RWPE1 (cell line): ENCODE results near the gene CDKN3.
"Not testable (repeated sequence)": the region's sequence is repeated elsewhere in the genome, so short reads cannot be mapped to it uniquely, and the experiment has no call there.

Source experiments
- CTCF ChIA-PET: fragments of 350-600 bp; sonication (Branson Sonifier 250); formaldehyde crosslinking; extraction: SDS; loops from one replicate; lab custom pipeline; 2021; lab: Yijun Ruan, JAX
- POLR2A ChIA-PET: fragments of 400-600 bp; formaldehyde crosslinking; extraction: SDS; loops from one replicate; lab custom pipeline; 2020; ENCODE audit warnings: antibody characterized with exemption; ENCODE audit not compliant: low non-redundant PET; lab: Yijun Ruan, JAX
- DNase-seq: peaks from one replicate; pipeline ENCODE4 v3.0.0; 2012; ENCODE audit warnings: low spot score
- H3K27ac ChIP-seq: fragments of 450-650 bp; 2 replicates; pipeline ENCODE4 v1.5.1; 2017
- CTCF ChIP-seq: fragments of 450-650 bp; conservative IDR thresholded peaks from 2 replicates; pipeline ENCODE4 v1.5.1; 2017; ENCODE audit warnings: low read depth, mild to moderate bottlenecking

Gene CDKN3

DNA sequence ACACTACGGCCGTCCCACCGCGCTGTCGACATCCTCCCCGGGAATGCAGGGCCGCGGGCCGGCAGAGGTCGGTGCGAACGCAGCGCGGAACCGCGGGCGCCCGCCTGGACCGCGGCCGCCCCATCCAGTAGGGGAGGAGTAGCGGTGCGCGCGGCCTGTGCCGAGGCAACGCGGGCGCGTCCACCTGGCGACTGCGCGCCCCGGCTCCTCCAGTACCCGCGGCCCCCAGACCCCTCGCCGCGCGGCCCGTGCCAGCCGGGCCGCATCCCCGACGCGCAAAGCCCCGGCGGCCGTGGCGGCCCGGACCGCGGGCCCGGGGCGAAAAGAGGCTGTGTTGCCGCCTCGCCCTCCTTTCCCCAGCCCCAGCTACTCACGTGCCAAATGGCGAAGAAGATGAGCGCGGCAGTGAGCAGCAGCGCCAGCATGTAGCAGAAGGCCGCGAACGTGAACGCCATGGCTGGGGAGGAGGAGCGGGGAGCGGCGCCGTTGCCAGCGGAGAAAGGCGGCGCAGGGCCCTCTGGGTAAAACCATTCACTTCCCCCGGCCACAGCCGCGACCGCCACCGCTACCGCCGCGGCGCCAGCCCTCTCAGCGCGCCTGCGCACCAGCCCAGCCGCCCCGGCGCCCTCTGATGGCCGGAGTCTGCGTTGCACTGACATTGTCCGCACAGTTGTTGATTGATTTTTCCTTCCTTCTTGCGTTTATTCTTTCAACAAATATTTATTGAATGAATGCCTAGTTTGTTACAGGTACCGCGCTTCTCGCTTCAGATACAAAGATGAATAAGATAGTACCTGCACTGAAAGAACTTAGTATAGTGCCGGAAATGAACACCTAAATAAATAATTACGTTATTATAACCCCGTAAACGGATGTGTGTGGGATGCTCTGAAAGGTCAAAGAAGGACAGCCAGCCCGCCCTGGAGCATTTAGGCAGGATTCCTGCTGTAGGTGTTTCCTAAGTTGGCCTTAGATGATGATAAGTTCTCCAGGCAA is 44.4 kb downstream of the CDKN3 start, which contains the start of gene CNIH1:
CNIH1 (minus strand) TSS at position 502 of the 996 bp plus-strand sequence; CDS start at position 455, 47 bp downstream.
- peak; percentile 95 for DNase-seq
- peak within 1 kb of the TSS; percentile 98 for H3K27ac ChIP-seq
- POLR2A ChIA-PET = interaction anchor here (0.5 kb wide), 1 partner anchor 10 kb away, joined by 4 read pairs; no protein-coding TSS in a partner anchor
- CTCF ChIA-PET = interaction anchor here (1.0 kb wide), 1 partner anchor 42 kb away, joined by 4 read pairs; no protein-coding TSS in a partner anchor
- peak; percentile 96 for TF ChIP-seq CTCF

- POLR2A ChIA-PET, DNase-seq, CTCF ChIA-PET: not testable (repeated sequence)
- peak overlapping the region; percentile 24 for H3K27ac ChIP-seq
Measured at GRCh38 chr14:54442961-54443360, 46.2 kb downstream of the CDKN3 start.

DNA sequence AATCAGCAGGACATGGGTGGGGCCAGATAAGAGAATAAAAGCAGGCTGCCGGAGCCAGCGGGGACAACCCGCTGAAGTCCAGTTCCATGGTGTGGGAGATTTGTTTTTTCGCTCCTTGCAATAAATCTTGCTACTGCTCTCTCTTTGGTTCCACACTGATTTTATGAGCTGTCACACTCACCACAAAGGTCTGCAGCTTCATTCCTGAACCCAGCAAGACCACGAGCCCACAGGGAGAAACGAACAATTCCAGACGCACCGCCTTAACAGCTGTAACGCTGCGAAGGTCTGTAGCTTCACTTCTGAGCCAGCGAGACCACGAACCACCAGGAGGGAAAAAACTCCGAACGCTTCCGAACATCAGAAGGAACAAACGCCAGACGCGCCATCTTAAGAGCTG is 47.2 kb downstream of the CDKN3 start:
- POLR2A ChIA-PET = no interaction called here
- DNase-seq = no peak
- no peak for TF ChIP-seq CTCF
- H3K27ac ChIP-seq = peak overlapping the region; percentile 36
- CTCF ChIA-PET = no interaction called here

- ChIA-PET CTCF (no interaction called here), POLR2A (no interaction called here)
- no peak for DNase-seq
- peak overlapping the region; percentile 36 for H3K27ac ChIP-seq
- no peak for TF ChIP-seq CTCF
Measured at GRCh38 chr14:54444681-54445080, 47.9 kb downstream of the CDKN3 start.

GRCh38 chr14:54446161-54446693 is 49.4 kb downstream of the CDKN3 start:
- DNase-seq = peak; percentile 50
- CTCF ChIA-PET = interaction anchor here (0.5 to 1.5 kb wide), 2 partner anchors 11 to 219 kb away, joined by 3 to 5 read pairs; no protein-coding TSS in a partner anchor
- no peak for TF ChIP-seq CTCF
- H3K27ac ChIP-seq = peak overlapping the region; percentile 96
- POLR2A ChIA-PET = interaction anchor here (0.6 kb wide), 1 partner anchor 42 kb away, joined by 3 read pairs; no protein-coding TSS in a partner anchor

DNA sequence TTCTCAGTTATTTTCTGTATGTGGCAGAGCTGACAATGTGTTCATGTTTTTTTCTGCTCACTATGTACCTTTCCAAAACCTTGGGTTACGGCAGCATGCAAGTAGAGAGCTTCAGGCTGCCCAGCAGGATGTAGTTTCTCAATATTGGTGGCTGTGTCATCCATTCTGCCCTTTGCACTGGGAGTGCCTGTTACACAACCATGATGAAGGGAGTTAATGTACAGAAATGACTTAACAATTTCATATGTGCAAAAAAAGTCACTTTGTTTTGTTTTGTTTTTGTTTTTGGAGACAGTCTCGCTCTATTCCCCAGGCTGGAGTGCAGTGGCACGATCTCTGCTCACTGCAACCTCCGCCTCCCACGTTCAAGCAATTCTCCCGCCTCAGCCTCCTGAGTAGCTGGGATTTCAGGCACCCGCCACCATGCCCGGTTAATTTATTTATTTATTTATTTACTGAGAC is 50.5 kb downstream of the CDKN3 start:
- no peak for TF ChIP-seq CTCF
- peak overlapping the region; percentile 96 for H3K27ac ChIP-seq
- CTCF ChIA-PET = interaction anchor here (0.5 to 0.7 kb wide), 3 partner anchors 12 to 432 kb away, joined by 3 to 4 read pairs (median 4); no protein-coding TSS in a partner anchor
- POLR2A ChIA-PET = no interaction called here
- peak; percentile 80 for DNase-seq
